Esophagus muscularis mucosa (tissue), 3 donors: ENCODE results near the gene TRAK1.

Experiments
- CTCF ChIP-seq, 3 experiments: fragments of 200-600 bp in 2 of 3; fragments of 450-650 bp in 1 of 3; sonication (generic) in 2 of 3; IDR thresholded peaks; one replicate each; pipeline ENCODE4 v1.5.1; 2017 to 2019; ENCODE audit warnings: antibody characterized with exemption in 3 of 3, mild to moderate bottlenecking in 2 of 3, moderate library complexity in 1 of 3
- POLR2A ChIP-seq: fragments of 450-650 bp; IDR thresholded peaks from one replicate; pipeline ENCODE4 v1.6.1; 2017; ENCODE audit warnings: antibody characterized with exemption, moderate library complexity, mild to moderate bottlenecking, low read depth
- POLR2AphosphoS5 ChIP-seq, 2 donors: sonication (generic); formaldehyde crosslinking; IDR thresholded peaks; one replicate each; pipeline ENCODE4 v1.6.1; 2017; ENCODE audit warnings: antibody characterized with exemption in 2 of 2

DNA sequence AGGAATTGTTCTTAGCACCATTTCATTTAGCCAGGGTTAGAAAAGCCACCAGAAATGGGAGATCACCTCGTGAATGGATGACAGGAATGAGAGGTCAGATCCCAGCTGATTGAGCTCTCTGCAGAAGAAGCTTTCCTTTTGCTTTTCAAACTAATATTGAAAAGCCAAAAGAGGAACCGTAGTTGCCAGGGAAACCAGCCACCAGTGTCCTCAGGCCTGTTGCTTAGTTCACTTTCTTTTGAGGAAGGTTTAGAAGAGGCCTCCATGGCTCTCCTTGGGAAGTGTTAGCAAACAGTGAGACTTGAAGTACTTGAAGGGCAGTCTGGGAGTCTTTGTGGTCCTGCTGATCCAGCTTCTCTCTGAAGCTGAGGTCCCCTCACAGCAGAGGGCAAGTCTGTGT, 182.2 kb downstream of the TRAK1 start:
- TF ChIP-seq POLR2AphosphoS5 (IDR thresholded peaks at IDR 0.05) (no peak), CTCF (IDR thresholded peaks at IDR 0.05) (no peak), POLR2A (no peak)
